Measurements from ENCODE around the gene NOL4. TPM values are rescaled to one million over a fixed set of nuclear protein-coding genes. Genes with fewer than 3 reads are reported as not detected.

Gene NOL4
- total and polyA plus RNA-seq, 2 of the 8 experiments (the other 6 are each of a cell fraction or from before 2014, with no cell fraction given) = 0.18 to 2.6 TPM

GRCh38 chr18:34242739-34243138, 18.0 kb upstream of the NOL4 start:
- no peak for FAIRE-seq

More at GRCh38 chr18:34242739-34243138, 18.0 kb upstream of the NOL4 start:
- 78% methylated on average over 2 of the region's 2 CpGs; no CpG with 5 or more reads in 1 of the 2 experiments for WGBS, 2 experiments (ENCODE audit: extremely low coverage in 1 of 2, insufficient coverage in 1 of 2, insufficient read length in 1 of 2, insufficient replicate concordance in 2 of 2, low coverage in 1 of 2, low lambda C conversion rate in 2 of 2, missing lambda C conversion rate in 1 of 2)
- H2AK5ac ChIP-seq (ENCODE audit: low read depth, low read length) = no peak overlapping the region
- no peak overlapping the region for H3K4ac ChIP-seq (replicated peaks; ENCODE audit: insufficient read length, low read depth, low read length)
- H3K9ac ChIP-seq (replicated peaks in 1 of 4; ENCODE audit: extremely low read depth in 1 of 4, low read depth in 3 of 4, low read length in 3 of 4) = no peak overlapping the region
- H4K20me1 ChIP-seq (replicated peaks in 1 of 2; ENCODE audit: control insufficient read depth in 1 of 2, insufficient read depth in 2 of 2, low read length in 2 of 2) = no peaks in the 10 kb centered on the region
- H3K4me3 ChIP-seq (ENCODE audit: extremely low read depth in 1 of 4, insufficient read depth in 2 of 4, low read depth in 3 of 4, low read length in 4 of 4) = no peak overlapping the region
- no peak overlapping the region for H3K4me2 ChIP-seq (ENCODE audit: insufficient read depth in 1 of 2, low read depth in 2 of 2, low read length in 2 of 2)
- H2BK20ac ChIP-seq (ENCODE audit: low read length) = no peak overlapping the region
- no peaks in the 10 kb centered on the region for H3K79me1 ChIP-seq (ENCODE audit: low read depth, low read length)
- no peak overlapping the region for H2BK15ac ChIP-seq (ENCODE audit: low read length)
- no peaks in the 10 kb centered on the region for H3K4me1 ChIP-seq (replicated peaks in 1 of 4; ENCODE audit: control insufficient read depth in 3 of 4, insufficient read depth in 4 of 4, low read length in 3 of 4)
- no peak overlapping the region for H2BK120ac ChIP-seq (replicated peaks; ENCODE audit: low read depth, low read length)
- no peak overlapping the region for H3K18ac ChIP-seq (ENCODE audit: extremely low read depth, low read length)
- no peak overlapping the region for H4K91ac ChIP-seq (replicated peaks; ENCODE audit: insufficient read length, low read length)
- H3K23me2 ChIP-seq (ENCODE audit: low read depth, low read length) = no peaks in the 10 kb centered on the region
- no peak overlapping the region for H4K8ac ChIP-seq (ENCODE audit: extremely low read depth, insufficient read depth, low read length)
- no peak overlapping the region for H2AFZ ChIP-seq (ENCODE audit: low read length)
- H3K56ac ChIP-seq (replicated peaks; ENCODE audit: insufficient read length, low read depth, low read length) = no peak overlapping the region
- no peak overlapping the region for H2BK12ac ChIP-seq (ENCODE audit: low read depth, low read length)
- DNase-seq (ENCODE audit: low read depth in 1 of 2, low spot score in 2 of 2) = no peak
- H4K5ac ChIP-seq (ENCODE audit: insufficient read length, low read depth, low read length) = no peak overlapping the region
- H3K36me3 ChIP-seq (ENCODE audit: control insufficient read depth in 2 of 4, insufficient read depth in 4 of 4, low read length in 3 of 4) = no peaks in the 10 kb centered on the region
- no peaks in the 10 kb centered on the region for H3K27me3 ChIP-seq (replicated peaks in 1 of 4; ENCODE audit: control insufficient read depth in 3 of 4, extremely low read depth in 1 of 4, insufficient read depth in 3 of 4, low read length in 3 of 4)
- TF ChIP-seq MAFK (IDR thresholded peaks at IDR 0.05; ENCODE audit: low read depth, low read length) (no peak), GTF2F1 (IDR thresholded peaks at IDR 0.05; ENCODE audit: borderline replicate concordance, low read depth, low read length) (no peak), RBBP5 (IDR thresholded peaks at IDR 0.05; ENCODE audit: borderline replicate concordance, low read depth, low read length) (no peak)
- no peak overlapping the region for H3K23ac ChIP-seq (ENCODE audit: insufficient read length)
- no peak overlapping the region for H3K14ac ChIP-seq (ENCODE audit: insufficient read length)
- no peak overlapping the region for H3K27ac ChIP-seq (ENCODE audit: low read depth, low read length)
- no peaks in the 10 kb centered on the region for H3K9me3 ChIP-seq (ENCODE audit: insufficient read depth in 2 of 2, low read depth in 1 of 2, low read length in 1 of 2)
- CTCF ChIA-PET (ENCODE audit: partially characterized antibody) = interaction anchor here (1.1 kb wide), 1 partner anchor 12 kb away, joined by 3 read pairs; no protein-coding TSS in a partner anchor
- POLR2A ChIA-PET (ENCODE audit: partially characterized antibody) = no interaction called here
- H3K79me2 ChIP-seq (ENCODE audit: control insufficient read depth in 1 of 2, insufficient read depth in 2 of 2, low read length in 2 of 2) = no peaks in the 10 kb centered on the region
- H2BK5ac ChIP-seq (ENCODE audit: low read depth, low read length) = no peak overlapping the region
